OCI-LY1 (cell line): ENCODE measurements around the gene DUSP16.

Experiments used
- EZH2 ChIP-seq: fragments of 200-600 bp; sonication (generic), shearing (Covaris generic); IDR thresholded peaks from 2 replicates; pipeline ENCODE4 v1.8.0; 2017; ENCODE audit warnings: borderline replicate concordance, mixed run types, mild to moderate bottlenecking, antibody characterized with exemption, low read length, moderate library complexity, mixed read lengths
- TF ChIP-seq, protein P1 (sequence below): fragments of 200-600 bp; sonication (generic), shearing (Covaris generic); IDR thresholded peaks from 2 replicates; pipeline ENCODE4 v1.5.1; 2017; ENCODE audit warnings: mild to moderate bottlenecking, antibody characterized with exemption, low read length, moderate library complexity, mixed read lengths

DNA sequence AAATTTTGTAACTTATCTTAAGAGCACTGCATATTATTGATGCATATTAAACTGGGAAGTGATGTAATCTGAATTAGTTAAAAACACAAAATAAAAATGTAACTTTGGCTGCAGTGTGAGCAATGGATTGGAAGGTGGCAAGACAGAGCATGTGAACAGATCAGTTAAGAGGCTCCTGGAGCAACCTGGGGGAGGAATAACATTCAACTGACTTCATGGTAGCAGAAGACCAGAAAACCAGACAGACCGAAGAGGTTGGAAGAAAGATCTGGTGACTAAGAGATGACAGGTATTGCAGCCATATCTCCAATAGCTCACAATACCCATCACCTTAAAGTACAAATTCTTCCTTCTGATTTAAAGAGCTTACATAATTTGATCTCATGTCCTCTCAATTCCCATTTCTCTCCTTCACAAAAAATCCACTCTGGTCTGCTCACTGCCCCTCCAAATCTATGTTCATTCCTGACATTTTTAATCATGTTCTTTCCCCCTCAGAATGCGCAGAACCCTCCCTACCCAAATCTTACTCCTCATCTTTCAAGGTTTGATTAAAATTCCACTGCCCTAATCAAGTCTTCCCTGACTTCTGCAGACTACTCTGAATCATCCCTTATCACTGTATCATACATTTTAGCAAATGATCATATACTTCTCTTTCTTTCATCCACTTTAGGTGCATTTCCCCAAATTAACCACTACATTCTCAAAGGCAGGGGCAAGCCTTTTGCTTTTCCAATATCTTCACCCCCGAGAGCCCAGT, 51.5 kb downstream of the DUSP16 start:
- TF ChIP-seq, protein P1, sequence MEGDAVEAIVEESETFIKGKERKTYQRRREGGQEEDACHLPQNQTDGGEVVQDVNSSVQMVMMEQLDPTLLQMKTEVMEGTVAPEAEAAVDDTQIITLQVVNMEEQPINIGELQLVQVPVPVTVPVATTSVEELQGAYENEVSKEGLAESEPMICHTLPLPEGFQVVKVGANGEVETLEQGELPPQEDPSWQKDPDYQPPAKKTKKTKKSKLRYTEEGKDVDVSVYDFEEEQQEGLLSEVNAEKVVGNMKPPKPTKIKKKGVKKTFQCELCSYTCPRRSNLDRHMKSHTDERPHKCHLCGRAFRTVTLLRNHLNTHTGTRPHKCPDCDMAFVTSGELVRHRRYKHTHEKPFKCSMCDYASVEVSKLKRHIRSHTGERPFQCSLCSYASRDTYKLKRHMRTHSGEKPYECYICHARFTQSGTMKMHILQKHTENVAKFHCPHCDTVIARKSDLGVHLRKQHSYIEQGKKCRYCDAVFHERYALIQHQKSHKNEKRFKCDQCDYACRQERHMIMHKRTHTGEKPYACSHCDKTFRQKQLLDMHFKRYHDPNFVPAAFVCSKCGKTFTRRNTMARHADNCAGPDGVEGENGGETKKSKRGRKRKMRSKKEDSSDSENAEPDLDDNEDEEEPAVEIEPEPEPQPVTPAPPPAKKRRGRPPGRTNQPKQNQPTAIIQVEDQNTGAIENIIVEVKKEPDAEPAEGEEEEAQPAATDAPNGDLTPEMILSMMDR: no peak
- TF ChIP-seq EZH2: no peak
